ENCODE data around the gene ZNF862. TPM values are rescaled to one million over a fixed set of nuclear protein-coding genes. Genes with fewer than 3 reads are reported as not detected.

Gene ZNF862
- total and polyA plus RNA-seq, 2 of the 8 experiments (the other 6 are each of a cell fraction or from before 2014, with no cell fraction given), result 1.8 to 3.9 TPM

- H3K79me2 ChIP-seq (ENCODE audit: control insufficient read depth in 1 of 2, insufficient read depth in 2 of 2, low read length in 2 of 2), result no peaks in the 10 kb centered on the region
- H4K5ac ChIP-seq (ENCODE audit: insufficient read length, low read depth, low read length), result no peak overlapping the region
- FAIRE-seq, result no peak
- no peak overlapping the region for H3K14ac ChIP-seq (ENCODE audit: insufficient read length)
- peaks cover 9% of the 10 kb centered on the region; the same call in 1 of the 2 replicates for H3K23me2 ChIP-seq (ENCODE audit: low read depth, low read length)
- ChIA-PET POLR2A (ENCODE audit: partially characterized antibody) (no interaction called here), CTCF (ENCODE audit: partially characterized antibody) (interaction anchor here (0.6 to 10.3 kb wide), 15 partner anchors 11 to 761 kb away, joined by 3 to 107 read pairs (median 6); no protein-coding TSS in a partner anchor)
- no peak overlapping the region for H2BK15ac ChIP-seq (ENCODE audit: low read length)
- no peak overlapping the region for H2BK120ac ChIP-seq (replicated peaks; ENCODE audit: low read depth, low read length)
- no peak overlapping the region for H3K9ac ChIP-seq (replicated peaks in 1 of 4; ENCODE audit: extremely low read depth in 1 of 4, low read depth in 3 of 4, low read length in 3 of 4)
- H3K4me1 ChIP-seq (replicated peaks in 1 of 4; ENCODE audit: control insufficient read depth in 3 of 4, insufficient read depth in 4 of 4, low read length in 3 of 4), result peaks cover 0 to 7% (median 5%) of the 10 kb centered on the region in 4 experiments; a peak in 6 of 7 replicates
- H3K4ac ChIP-seq (replicated peaks; ENCODE audit: insufficient read length, low read depth, low read length), result no peak overlapping the region
- TF ChIP-seq BCL11A (IDR thresholded peaks at IDR 0.05; ENCODE audit: low read depth in 2 of 2, low read length in 2 of 2) (no peak), MAX (IDR thresholded peaks at IDR 0.05) (no peak), SRF (IDR thresholded peaks at IDR 0.05; ENCODE audit: low read depth, low read length) (no peak), ZNF274 (IDR thresholded peaks at IDR 0.05; ENCODE audit: borderline replicate concordance, extremely low read depth, low read length) (no peak), RXRA (IDR thresholded peaks at IDR 0.05; ENCODE audit: insufficient read depth, low read depth, low read length) (no peak), TAF7 (optimal IDR thresholded peaks at IDR 0.05; ENCODE audit: borderline replicate concordance, low read depth, low read length) (no peak), CBX5 (IDR thresholded peaks at IDR 0.05; ENCODE audit: low read depth, low read length) (no peak)
- no peak overlapping the region for H3K56ac ChIP-seq (replicated peaks; ENCODE audit: insufficient read length, low read depth, low read length)
- H3K9me3 ChIP-seq (ENCODE audit: insufficient read depth in 2 of 2, low read depth in 1 of 2, low read length in 1 of 2), result no peaks in the 10 kb centered on the region
- WGBS, 2 experiments (ENCODE audit: extremely low coverage in 1 of 2, insufficient coverage in 1 of 2, insufficient read length in 1 of 2, insufficient replicate concordance in 2 of 2, low coverage in 1 of 2, low lambda C conversion rate in 2 of 2, missing lambda C conversion rate in 1 of 2), result 81% methylated on average over 16 of the region's 16 CpGs; no CpG with 5 or more reads in 1 of the 2 experiments
- peaks cover 0 to 2% of the 10 kb centered on the region in 2 experiments for H4K20me1 ChIP-seq (replicated peaks in 1 of 2; ENCODE audit: control insufficient read depth in 1 of 2, insufficient read depth in 2 of 2, low read length in 2 of 2)
- no peak overlapping the region for H3K18ac ChIP-seq (ENCODE audit: extremely low read depth, low read length)
- no peak overlapping the region for H3K4me3 ChIP-seq (ENCODE audit: extremely low read depth in 1 of 4, insufficient read depth in 2 of 4, low read depth in 3 of 4, low read length in 4 of 4)
- H3K4me2 ChIP-seq (ENCODE audit: insufficient read depth in 1 of 2, low read depth in 2 of 2, low read length in 2 of 2), result no peak overlapping the region
- H2AK5ac ChIP-seq (ENCODE audit: low read depth, low read length), result no peak overlapping the region
- H2BK20ac ChIP-seq (ENCODE audit: low read length), result no peak overlapping the region
- no peak overlapping the region for H2BK12ac ChIP-seq (ENCODE audit: low read depth, low read length)
- DNase-seq (ENCODE audit: low read depth in 1 of 2, low spot score in 2 of 2), result no peak
- no peak overlapping the region; the same call in 1 of the 2 replicates for H4K8ac ChIP-seq (ENCODE audit: extremely low read depth, insufficient read depth, low read length)
- no peak overlapping the region for H3K23ac ChIP-seq (ENCODE audit: insufficient read length)
- no peak overlapping the region for H3K27ac ChIP-seq (ENCODE audit: low read depth, low read length)
- no peaks in the 10 kb centered on the region for H3K36me3 ChIP-seq (ENCODE audit: control insufficient read depth in 2 of 4, insufficient read depth in 4 of 4, low read length in 3 of 4)
- no peak overlapping the region for H2AFZ ChIP-seq (ENCODE audit: low read length)
- H4K91ac ChIP-seq (replicated peaks; ENCODE audit: insufficient read length, low read length), result no peak overlapping the region
- no peaks in the 10 kb centered on the region for H3K79me1 ChIP-seq (ENCODE audit: low read depth, low read length)
- no peak overlapping the region for H2BK5ac ChIP-seq (ENCODE audit: low read depth, low read length)
- H3K27me3 ChIP-seq (replicated peaks in 1 of 4; ENCODE audit: control insufficient read depth in 3 of 4, extremely low read depth in 1 of 4, insufficient read depth in 3 of 4, low read length in 3 of 4), result no peaks in the 10 kb centered on the region
Measured at GRCh38 chr7:149801816-149802215, 36.4 kb upstream of the ZNF862 start.
